Adrenal gland (tissue), 12 donors: ENCODE data around the gene GALNT11. TPM values are rescaled to one million over a fixed set of nuclear protein-coding genes. Genes with fewer than 3 reads are reported as not detected.
A peak's percentile ranks its signal among the peaks of the same experiment; 100 is the strongest.

Experiments used
- DNase-seq, 7 donors: peaks; one replicate each; pipeline ENCODE4 v3.0.0-alpha.2; 2019 to 2020
- H3K27ac ChIP-seq, 5 donors: fragments of 200-600 bp; sonication (generic) in 4 of 5; 1 replicate in 3 of 5; 2 replicates in 2 of 5; pipeline versions ENCODE4 v1.5.1 to v1.8.0; 2016 to 2020; ENCODE audit warnings: mild to moderate bottlenecking in 1 of 5
- H3K27me3 ChIP-seq: fragments of 200-600 bp; 2 replicates; pipeline ENCODE4 v1.8.0; 2021
- H3K36me3 ChIP-seq, 2 donors: fragments of 200-600 bp; replicated peaks in 1 of 2; 1 replicate in 1 of 2; 2 replicates in 1 of 2; pipeline versions ENCODE4 v1.5.1 to v1.8.0; 2018 to 2022
- H3K4me1 ChIP-seq, 2 donors: fragments of 200-600 bp; replicated peaks in 1 of 2; 1 replicate in 1 of 2; 2 replicates in 1 of 2; pipeline versions ENCODE4 v1.5.1 to v1.8.0; 2018 to 2021
- H3K4me3 ChIP-seq, 4 donors: fragments of 200-600 bp; sonication (generic) in 3 of 4; one replicate each; pipeline ENCODE4 v1.5.1; 2016 to 2018
- H3K9me3 ChIP-seq, 3 donors: fragments of 200-600 bp; sonication (generic) in 1 of 3; replicated peaks in 1 of 3; 1 replicate in 2 of 3; 2 replicates in 1 of 3; pipeline versions ENCODE4 v1.5.1 to v1.8.0; 2016 to 2021
- POLR2A ChIP-seq, 2 donors: fragments of 450-650 bp; IDR thresholded peaks; one replicate each; pipeline ENCODE4 v1.6.1; 2017; ENCODE audit warnings: antibody characterized with exemption in 2 of 2, mild to moderate bottlenecking in 2 of 2, moderate library complexity in 1 of 2
- WGBS, 4 donors: extraction: QIAGEN DNeasy Blood & Tissue Kit in 2 of 4; methylation state at CpG; one replicate each; pipeline versions ENCODE4 v1.1.5 to v1.1.7; 2013 to 2017; 5-methylcytosine and 5-hydroxymethylcytosine counted together
- intact Hi-C, 2 donors: fragments of 100-400 bp; cut with DNase I; formaldehyde crosslinking; loops; one replicate each; pipeline versions ENCODE4 v1.14.1 to v1.15.0; 2022 to 2023
- polyA plus RNA-seq, 3 donors: library from polyadenylated mRNA; stranded (reverse); fragments of 200-250 nt in 2 of 3; fragments of 350-450 nt in 1 of 3; fragmentation: Illumina TruSeq in 1 of 3; extraction: RNeasy Lipid Tissue Mini Kit (QIAGEN cat#74804) in 1 of 3; gene quantifications; one replicate each; pipeline ENCODE4 v1.2.3, GENCODE V29; 2013 to 2014
- total RNA-seq, 9 donors: library from RNA; depleted of rRNA in 4 of 9; stranded (reverse); fragments of >200 nt in 4 of 9; fragments of 120-200 nt in 1 of 9; fragmentation: NEBNext Ultra II Directional in 1 of 9; extraction: Animal tissue kit (Norgen Biotek cat#: 25700) in 1 of 9; gene quantifications; one replicate each; pipeline versions ENCODE4 v1.1.0 to v1.2.4, GENCODE V29; 2013 to 2023
- TF ChIP-seq, protein P1 (sequence below), 6 experiments: fragments of 450-650 bp in 4 of 6; fragments of 200-600 bp in 2 of 6; sonication (generic) in 1 of 6; IDR thresholded peaks; 1 replicate in 5 of 6; 2 replicates in 1 of 6; pipeline versions ENCODE4 v1.5.1 to v1.8.0; 2016 to 2021; ENCODE audit warnings: antibody characterized with exemption in 6 of 6, mild to moderate bottlenecking in 2 of 6, moderate library complexity in 1 of 6
- donor health status: healthy with polysubstance abuse.
- donor health status: Bipolar disorder and iron deficiency.
- donor health status: DM: yes; HTN: yes; CAD: no.
- donor health status: DM: no; HTN: no; CAD: no.
- donor health status: DM: no; HTN: no; CAD: no.
- donor health status: DM: yes; HTN: yes; CAD: no.

The GALNT11 gene
- total and polyA plus RNA-seq, 12 donors: 23.2 to 51.3 (median 38.5) TPM

DNA sequence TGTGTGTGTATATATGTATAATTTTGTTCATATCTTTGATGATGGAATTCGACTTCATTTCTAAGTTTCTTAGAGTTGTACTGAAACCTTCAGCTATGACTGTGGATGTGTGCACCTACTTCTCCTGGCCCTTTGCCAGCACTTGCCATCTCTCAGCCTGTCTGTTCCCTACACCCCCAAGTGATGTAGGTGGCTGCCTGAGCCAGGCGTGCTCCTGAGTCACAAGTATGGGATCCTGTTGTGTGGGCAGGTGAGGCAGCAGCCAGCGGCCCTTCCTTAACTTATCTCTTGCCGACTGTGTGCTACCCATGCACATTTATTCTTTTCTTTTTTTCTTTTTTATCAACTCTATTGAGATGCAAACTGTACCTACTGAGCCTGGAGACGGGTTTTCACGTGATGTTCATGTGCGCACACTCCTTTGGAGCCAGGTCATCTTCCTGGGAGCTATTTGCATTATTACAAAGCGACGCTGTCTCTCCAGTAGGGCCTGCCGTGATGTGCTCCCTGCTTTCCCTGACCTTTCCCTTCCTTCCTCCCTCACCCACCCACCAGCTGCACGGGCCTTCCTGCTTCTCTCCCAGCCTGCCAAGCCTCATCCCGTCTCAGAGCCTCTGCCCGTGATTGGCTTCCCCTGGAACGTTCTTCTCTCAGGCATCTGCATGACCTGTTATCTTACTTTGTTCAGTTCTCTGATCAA lies 31.3 kb upstream of the GALNT11 start:
- H3K4me1 ChIP-seq: peaks cover 0 to 5% of the 10 kb centered on the region in 2 donors
- H3K9me3 ChIP-seq: no peaks in the 10 kb centered on the region
- H3K27ac ChIP-seq: no peak overlapping the region
- no peaks in the 10 kb centered on the region for H3K27me3 ChIP-seq
- no peak for DNase-seq
- WGBS, 4 donors: 62 to 65% (median 64%) methylated on average over 14 of the region's 14 CpGs
- H3K36me3 ChIP-seq: no peaks in the 10 kb centered on the region
- intact Hi-C loops: no loop called here
- no peak for TF ChIP-seq POLR2A (IDR thresholded peaks at IDR 0.05)
- TF ChIP-seq, protein P1, sequence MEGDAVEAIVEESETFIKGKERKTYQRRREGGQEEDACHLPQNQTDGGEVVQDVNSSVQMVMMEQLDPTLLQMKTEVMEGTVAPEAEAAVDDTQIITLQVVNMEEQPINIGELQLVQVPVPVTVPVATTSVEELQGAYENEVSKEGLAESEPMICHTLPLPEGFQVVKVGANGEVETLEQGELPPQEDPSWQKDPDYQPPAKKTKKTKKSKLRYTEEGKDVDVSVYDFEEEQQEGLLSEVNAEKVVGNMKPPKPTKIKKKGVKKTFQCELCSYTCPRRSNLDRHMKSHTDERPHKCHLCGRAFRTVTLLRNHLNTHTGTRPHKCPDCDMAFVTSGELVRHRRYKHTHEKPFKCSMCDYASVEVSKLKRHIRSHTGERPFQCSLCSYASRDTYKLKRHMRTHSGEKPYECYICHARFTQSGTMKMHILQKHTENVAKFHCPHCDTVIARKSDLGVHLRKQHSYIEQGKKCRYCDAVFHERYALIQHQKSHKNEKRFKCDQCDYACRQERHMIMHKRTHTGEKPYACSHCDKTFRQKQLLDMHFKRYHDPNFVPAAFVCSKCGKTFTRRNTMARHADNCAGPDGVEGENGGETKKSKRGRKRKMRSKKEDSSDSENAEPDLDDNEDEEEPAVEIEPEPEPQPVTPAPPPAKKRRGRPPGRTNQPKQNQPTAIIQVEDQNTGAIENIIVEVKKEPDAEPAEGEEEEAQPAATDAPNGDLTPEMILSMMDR (IDR thresholded peaks at IDR 0.05): no peak
- H3K4me3 ChIP-seq: no peak overlapping the region

DNA sequence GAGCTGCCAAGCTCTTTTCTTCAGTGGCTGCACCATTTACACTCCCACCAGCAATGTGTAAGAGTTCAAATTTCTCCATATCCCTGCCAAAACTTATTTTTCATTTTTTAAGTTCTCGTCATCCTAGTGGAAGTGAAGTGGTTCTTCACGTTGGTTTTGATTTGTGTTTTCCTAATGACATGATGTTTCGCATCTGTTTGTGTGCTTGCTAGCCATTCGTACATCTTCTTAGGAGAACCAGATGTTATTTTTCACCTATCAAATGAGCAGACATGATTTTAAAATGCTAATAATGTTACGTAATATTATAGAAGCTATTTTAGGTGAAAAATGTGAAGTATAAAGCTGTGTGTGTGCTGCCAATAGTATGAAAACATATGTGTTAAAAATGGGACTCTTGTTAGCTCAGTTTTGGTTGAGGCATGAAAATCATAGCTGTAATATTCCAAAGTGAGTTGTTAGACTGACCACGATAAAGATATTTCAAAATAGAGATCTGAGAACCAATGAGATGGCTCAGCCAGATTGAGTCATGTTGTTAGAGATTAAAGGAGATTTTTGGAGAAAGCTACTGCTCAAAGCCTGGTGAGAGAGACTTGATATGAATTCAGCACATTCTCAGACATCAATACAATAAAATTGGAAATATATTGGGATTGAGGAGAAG lies 25.9 kb upstream of the GALNT11 start:
- Histone ChIP-seq H3K36me3 (no peaks in the 10 kb centered on the region), H3K27ac (peak overlapping the region in 1 of 5 donors; percentile 36), H3K4me1 (no peaks in the 10 kb centered on the region), H3K4me3 (no peak overlapping the region), H3K9me3 (no peaks in the 10 kb centered on the region), H3K27me3 (no peaks in the 10 kb centered on the region)
- DNase-seq: no peak
- intact Hi-C loops: no loop called here
- TF ChIP-seq, protein P1 (IDR thresholded peaks at IDR 0.05): no peak
- TF ChIP-seq POLR2A (IDR thresholded peaks at IDR 0.05): no peak
- WGBS, 4 donors: 62 to 72% (median 67%) methylated on average over 6 of the region's 6 CpGs

DNA sequence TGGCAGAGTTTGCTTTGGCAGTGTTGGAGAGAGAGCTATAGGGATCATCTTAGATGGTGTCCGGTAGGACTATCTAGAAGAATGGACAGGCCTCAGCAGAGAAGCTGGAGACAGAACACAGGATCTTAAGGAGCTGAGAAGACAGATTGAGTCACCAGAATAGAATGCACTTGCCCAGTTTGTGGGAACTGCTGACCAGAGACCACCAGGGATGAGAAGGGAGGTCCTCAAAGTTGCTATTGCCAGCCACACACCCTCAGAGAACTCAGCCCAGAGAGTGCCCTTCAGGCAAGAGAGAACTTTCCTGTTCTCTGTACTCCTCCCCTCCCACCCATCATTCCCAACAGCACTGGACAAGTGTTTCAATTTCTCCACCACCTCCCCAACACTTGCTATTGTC lies 25.3 kb upstream of the GALNT11 start:
- no peak for DNase-seq
- TF ChIP-seq POLR2A (IDR thresholded peaks at IDR 0.05): no peak
- TF ChIP-seq, protein P1 (IDR thresholded peaks at IDR 0.05): no peak
- intact Hi-C loops: no loop called here
- Histone ChIP-seq H3K27ac (no peak overlapping the region), H3K4me3 (no peak overlapping the region), H3K27me3 (no peaks in the 10 kb centered on the region), H3K36me3 (no peaks in the 10 kb centered on the region), H3K4me1 (no peaks in the 10 kb centered on the region), H3K9me3 (no peaks in the 10 kb centered on the region)
- 79 to 90% (median 84%) methylated on average over 1 of the region's 1 CpG for WGBS, 4 donors

DNA sequence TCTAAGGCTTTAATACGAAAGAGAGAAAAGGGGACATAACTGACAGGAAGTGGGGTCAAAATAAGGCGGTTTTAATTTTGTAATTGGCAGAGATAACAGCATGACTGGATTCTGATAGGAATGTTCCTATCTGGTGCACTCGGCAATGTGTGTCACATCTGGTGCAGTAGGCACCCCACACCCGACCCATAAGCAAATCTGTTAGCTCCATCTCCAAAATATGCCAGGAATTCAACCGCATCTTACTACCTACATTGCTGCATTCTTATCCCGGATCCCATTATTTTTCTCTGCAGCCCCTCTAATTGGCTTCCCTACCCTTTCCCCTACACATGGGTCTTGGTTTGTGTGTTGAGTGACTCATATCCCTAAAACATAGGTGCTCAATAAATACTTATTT lies 19.1 kb upstream of the GALNT11 start:
- 69 to 78% (median 74%) methylated on average over 6 of the region's 6 CpGs for WGBS, 4 donors
- H3K9me3 ChIP-seq: no peaks in the 10 kb centered on the region
- no peak overlapping the region for H3K4me3 ChIP-seq
- TF ChIP-seq, protein P1 (IDR thresholded peaks at IDR 0.05): no peak
- no peaks in the 10 kb centered on the region for H3K27me3 ChIP-seq
- no peak overlapping the region for H3K27ac ChIP-seq
- no peaks in the 10 kb centered on the region for H3K36me3 ChIP-seq
- H3K4me1 ChIP-seq: no peaks in the 10 kb centered on the region
- intact Hi-C loops: no loop called here
- DNase-seq: no peak
